Osteocyte (in vitro differentiated cells): Measurements from ENCODE around the gene USP13. TPM values are rescaled to one million over a fixed set of nuclear protein-coding genes. Genes with fewer than 3 reads are reported as not detected.
A peak's percentile ranks its signal among the peaks of the same experiment; 100 is the strongest.

Source experiments
- DNase-seq: peaks from one replicate; pipeline ENCODE4 v3.0.0; 2021; ENCODE audit warnings: mixed read lengths; ENCODE audit not compliant: unreplicated experiment; ENCODE audit errors: extremely low spot score
- H3K27ac Mint-ChIP-seq: one replicate; pipeline ENCODE4 v1.8.0; 2021; ENCODE audit warnings: mild to moderate bottlenecking, mixed read lengths; ENCODE audit not compliant: unreplicated experiment
- H3K27me3 Mint-ChIP-seq: one replicate; pipeline ENCODE4 v1.8.0; 2021; ENCODE audit warnings: mixed read lengths; ENCODE audit not compliant: unreplicated experiment
- H3K36me3 Mint-ChIP-seq: one replicate; pipeline ENCODE4 v1.8.0; 2021; ENCODE audit warnings: mixed read lengths; ENCODE audit not compliant: unreplicated experiment
- H3K4me1 Mint-ChIP-seq: one replicate; pipeline ENCODE4 v1.8.0; 2021; ENCODE audit warnings: mixed read lengths; ENCODE audit not compliant: unreplicated experiment
- H3K4me3 Mint-ChIP-seq: one replicate; pipeline ENCODE4 v1.8.0; 2021; ENCODE audit warnings: mild to moderate bottlenecking, moderate library complexity, mixed read lengths; ENCODE audit not compliant: unreplicated experiment
- H3K9me3 Mint-ChIP-seq: one replicate; pipeline ENCODE4 v1.8.0; 2021; ENCODE audit warnings: mixed read lengths; ENCODE audit not compliant: unreplicated experiment
- CTCF ChIP-seq: fragments of 200-600 bp; sonication (generic); IDR thresholded peaks from 2 replicates; pipeline ENCODE4 v1.5.0; 2021; ENCODE audit warnings: antibody characterized with exemption, mild to moderate bottlenecking, moderate library complexity
- total RNA-seq: library from RNA; stranded (reverse); gene quantifications from 2 replicates; pipeline ENCODE4 v1.2.1, GENCODE V29; 2021

USP13 gene
- total RNA-seq, 1 donor from 2014 or later, result 36.3 TPM

- Mint-ChIP-seq H3K4me3 (peak overlapping the region; percentile 54), H3K36me3 (peaks cover 21% of the 10 kb centered on the region), H3K4me1 (peaks cover 62% of the 10 kb centered on the region), H3K27me3 (no peaks in the 10 kb centered on the region), H3K27ac (peak overlapping the region; percentile 98), H3K9me3 (no peaks in the 10 kb centered on the region)
- DNase-seq, result no peak
- no peak for TF ChIP-seq CTCF
Observed at GRCh38 chr3:179720196-179720595, 67.4 kb downstream of the USP13 start.

- DNase-seq, result no peak
- TF ChIP-seq CTCF, result no peak
- Mint-ChIP-seq H3K27ac (no peak overlapping the region), H3K9me3 (no peaks in the 10 kb centered on the region), H3K4me3 (no peak overlapping the region), H3K4me1 (peaks cover 40% of the 10 kb centered on the region), H3K36me3 (peaks cover 27% of the 10 kb centered on the region), H3K27me3 (no peaks in the 10 kb centered on the region)
Observed at GRCh38 chr3:179723617-179724016, 70.8 kb downstream of the USP13 start.

- peaks cover 18% of the 10 kb centered on the region for H3K4me1 Mint-ChIP-seq
- peak overlapping the region; percentile 42 for H3K27ac Mint-ChIP-seq
Observed at GRCh38 chr3:179726075-179726699, 73.3 kb downstream of the USP13 start.

GRCh38 chr3:179729086-179729485 lies 76.2 kb downstream of the USP13 start:
- no peak overlapping the region for H3K27ac Mint-ChIP-seq
- peaks cover 45% of the 10 kb centered on the region for H3K36me3 Mint-ChIP-seq
- H3K4me1 Mint-ChIP-seq, result peaks cover 13% of the 10 kb centered on the region

More at GRCh38 chr3:179726075-179726699, 73.3 kb downstream of the USP13 start:
- TF ChIP-seq CTCF, result no peak
- peaks cover 39% of the 10 kb centered on the region for H3K36me3 Mint-ChIP-seq
- DNase-seq, result no peak
- H3K4me3 Mint-ChIP-seq, result no peak overlapping the region
- no peaks in the 10 kb centered on the region for H3K9me3 Mint-ChIP-seq
- no peaks in the 10 kb centered on the region for H3K27me3 Mint-ChIP-seq

GRCh38 chr3:179729981-179730380 lies 77.1 kb downstream of the USP13 start:
- no peak overlapping the region for H3K4me3 Mint-ChIP-seq
- peak overlapping the region; percentile 14 for H3K27ac Mint-ChIP-seq
- no peak for TF ChIP-seq CTCF
- H3K36me3 Mint-ChIP-seq, result peaks cover 45% of the 10 kb centered on the region
- peaks cover 13% of the 10 kb centered on the region for H3K4me1 Mint-ChIP-seq
- no peaks in the 10 kb centered on the region for H3K9me3 Mint-ChIP-seq
- DNase-seq, result no peak
- no peaks in the 10 kb centered on the region for H3K27me3 Mint-ChIP-seq

More at GRCh38 chr3:179729086-179729485, 76.2 kb downstream of the USP13 start:
- no peak overlapping the region for H3K4me3 Mint-ChIP-seq
- H3K9me3 Mint-ChIP-seq, result no peaks in the 10 kb centered on the region
- no peak for TF ChIP-seq CTCF
- no peak for DNase-seq
- no peaks in the 10 kb centered on the region for H3K27me3 Mint-ChIP-seq
